WTC11 (cell line): ENCODE measurements around the gene PCP2. TPM values are rescaled to one million over a fixed set of nuclear protein-coding genes. Genes with fewer than 3 reads are reported as not detected.

Source experiments
- ATAC-seq: fragments of 200-7000 bp; cut with Tn5 transposase; 2 replicates; pipeline ENCODE4 v1.10.0; 2021; ENCODE audit warnings: mild to moderate bottlenecking, moderate library complexity
- CTCF ChIA-PET: fragments of 300-600 bp; sonication (Branson Sonifier 250); formaldehyde crosslinking; loops from one replicate; lab custom pipeline; 2021; ENCODE audit warnings: antibody characterized with exemption; lab: Charles Lee
- POLR2A ChIA-PET: fragments of 350-600 bp; sonication (Branson Sonifier 250); formaldehyde crosslinking; loops from one replicate; lab custom pipeline; 2021; ENCODE audit warnings: antibody characterized with exemption; lab: Charles Lee
- DNase-seq: peaks from one replicate; pipeline ENCODE4 v3.0.0; 2021; ENCODE audit warnings: low spot score
- H3K27ac Mint-ChIP-seq: 2 replicates; pipeline ENCODE4 v1.8.0; 2021; ENCODE audit warnings: mixed read lengths
- H3K27me3 Mint-ChIP-seq: 2 replicates; pipeline ENCODE4 v1.8.0; 2021; ENCODE audit warnings: low read depth, mild to moderate bottlenecking, moderate library complexity, mixed read lengths
- H3K36me3 Mint-ChIP-seq: 2 replicates; pipeline ENCODE4 v1.8.0; 2021; ENCODE audit warnings: mixed read lengths
- H3K4me1 Mint-ChIP-seq: 2 replicates; pipeline ENCODE4 v1.8.0; 2022; ENCODE audit warnings: mixed read lengths
- H3K4me3 Mint-ChIP-seq: 2 replicates; pipeline ENCODE4 v1.8.0; 2021; ENCODE audit warnings: mild to moderate bottlenecking, moderate library complexity, mixed read lengths
- H3K9me3 Mint-ChIP-seq: 2 replicates; pipeline ENCODE4 v1.8.0; 2021; ENCODE audit warnings: mixed read lengths
- CREB1 ChIP-seq: sonication (generic); formaldehyde crosslinking; IDR thresholded peaks from 2 replicates; pipeline ENCODE4 v1.8.0; 2023; ENCODE audit warnings: mild to moderate bottlenecking, missing genetic modification reagents
- EMX1 ChIP-seq: fragments of 250-450 bp; sonication (Bioruptor Pico); IDR thresholded peaks from 2 replicates; pipeline ENCODE4 v1.8.0; 2021; ENCODE audit warnings: mild to moderate bottlenecking
- KAT7 ChIP-seq: sonication (generic); formaldehyde crosslinking; IDR thresholded peaks from 2 replicates; pipeline ENCODE4 v1.8.1; 2023; ENCODE audit warnings: missing genetic modification reagents, mild to moderate bottlenecking, borderline replicate concordance
- OVOL2 ChIP-seq: fragments of 250-450 bp; sonication (Bioruptor Pico); IDR thresholded peaks from 2 replicates; pipeline ENCODE4 v1.9.0; 2021; ENCODE audit warnings: mild to moderate bottlenecking, borderline replicate concordance
- RELA ChIP-seq: sonication (generic); formaldehyde crosslinking; IDR thresholded peaks from 2 replicates; pipeline ENCODE4 v1.8.1; 2022; ENCODE audit warnings: missing genetic modification reagents, mild to moderate bottlenecking, borderline replicate concordance
- SMAD3 ChIP-seq: sonication (generic); formaldehyde crosslinking; IDR thresholded peaks from 2 replicates; pipeline ENCODE4 v1.8.0; 2022; ENCODE audit warnings: missing genetic modification reagents, mild to moderate bottlenecking, borderline replicate concordance
- SP1 ChIP-seq: sonication (generic); formaldehyde crosslinking; conservative IDR thresholded peaks from 2 replicates; pipeline ENCODE4 v1.8.1; 2022; ENCODE audit warnings: missing genetic modification reagents
- ZNF138 ChIP-seq: sonication (generic); formaldehyde crosslinking; conservative IDR thresholded peaks from 2 replicates; pipeline ENCODE4 v1.8.1; 2022; ENCODE audit warnings: mild to moderate bottlenecking, moderate library complexity, missing genetic modification reagents
- ZNF232 ChIP-seq: sonication (generic); formaldehyde crosslinking; IDR thresholded peaks from 2 replicates; pipeline ENCODE4 v1.8.0; 2022; ENCODE audit warnings: mild to moderate bottlenecking, missing genetic modification reagents
- ZNF512 ChIP-seq: sonication (generic); formaldehyde crosslinking; IDR thresholded peaks from 2 replicates; pipeline ENCODE4 v1.8.1; 2022; ENCODE audit warnings: missing genetic modification reagents, borderline replicate concordance
- total RNA-seq: library from RNA; stranded (reverse); gene quantifications from 3 replicates; pipeline ENCODE4 v1.2.3, GENCODE V29; 2021
- TF ChIP-seq, protein P1 (sequence below): sonication (generic); formaldehyde crosslinking; IDR thresholded peaks from 2 replicates; pipeline ENCODE4 v1.8.1; 2022; ENCODE audit warnings: mild to moderate bottlenecking, missing genetic modification reagents, moderate library complexity, borderline replicate concordance
- TF ChIP-seq, protein P2 (sequence below): fragments of 200-600 bp; IDR thresholded peaks from 2 replicates; pipeline ENCODE4 v1.8.0; 2022; ENCODE audit warnings: antibody characterized with exemption
- TF ChIP-seq, protein P3 (sequence below): sonication (generic); formaldehyde crosslinking; IDR thresholded peaks from 2 replicates; pipeline ENCODE4 v1.8.0; 2022; ENCODE audit warnings: mild to moderate bottlenecking, missing genetic modification reagents
- TF ChIP-seq, protein P4 (sequence below): sonication (generic); formaldehyde crosslinking; IDR thresholded peaks from 2 replicates; pipeline ENCODE4 v1.8.0; 2023; ENCODE audit warnings: mild to moderate bottlenecking, missing genetic modification reagents

PCP2 gene
- total RNA-seq, 1 experiment from 2014 or later: 0.48 TPM

GRCh38 chr19:7596211-7596937 lies 37.1 kb downstream of the PCP2 start (continued):
- TF ChIP-seq, protein P1, sequence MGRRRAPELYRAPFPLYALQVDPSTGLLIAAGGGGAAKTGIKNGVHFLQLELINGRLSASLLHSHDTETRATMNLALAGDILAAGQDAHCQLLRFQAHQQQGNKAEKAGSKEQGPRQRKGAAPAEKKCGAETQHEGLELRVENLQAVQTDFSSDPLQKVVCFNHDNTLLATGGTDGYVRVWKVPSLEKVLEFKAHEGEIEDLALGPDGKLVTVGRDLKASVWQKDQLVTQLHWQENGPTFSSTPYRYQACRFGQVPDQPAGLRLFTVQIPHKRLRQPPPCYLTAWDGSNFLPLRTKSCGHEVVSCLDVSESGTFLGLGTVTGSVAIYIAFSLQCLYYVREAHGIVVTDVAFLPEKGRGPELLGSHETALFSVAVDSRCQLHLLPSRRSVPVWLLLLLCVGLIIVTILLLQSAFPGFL (CRISPR knock-in tag): no peak
- TF ChIP-seq RELA (CRISPR knock-in tag) (no peak), EMX1 (no peak), CREB1 (CRISPR knock-in tag) (no peak), SMAD3 (CRISPR knock-in tag) (no peak)

GRCh38 chr19:7595466-7596133 lies 37.9 kb downstream of the PCP2 start, which contains the start of gene CAMSAP3:
CAMSAP3 (plus strand) TSS chr19:7595863; CDS start chr19:7596003, 140 bp downstream.
- TF ChIP-seq KAT7 (CRISPR knock-in tag) (no peak), ZNF138 (CRISPR knock-in tag) (no peak), ZNF512 (CRISPR knock-in tag) (no peak), SP1 (CRISPR knock-in tag) (peak; percentile 64), ZNF232 (CRISPR knock-in tag) (no peak), OVOL2 (no peak)
- TF ChIP-seq, protein P2, sequence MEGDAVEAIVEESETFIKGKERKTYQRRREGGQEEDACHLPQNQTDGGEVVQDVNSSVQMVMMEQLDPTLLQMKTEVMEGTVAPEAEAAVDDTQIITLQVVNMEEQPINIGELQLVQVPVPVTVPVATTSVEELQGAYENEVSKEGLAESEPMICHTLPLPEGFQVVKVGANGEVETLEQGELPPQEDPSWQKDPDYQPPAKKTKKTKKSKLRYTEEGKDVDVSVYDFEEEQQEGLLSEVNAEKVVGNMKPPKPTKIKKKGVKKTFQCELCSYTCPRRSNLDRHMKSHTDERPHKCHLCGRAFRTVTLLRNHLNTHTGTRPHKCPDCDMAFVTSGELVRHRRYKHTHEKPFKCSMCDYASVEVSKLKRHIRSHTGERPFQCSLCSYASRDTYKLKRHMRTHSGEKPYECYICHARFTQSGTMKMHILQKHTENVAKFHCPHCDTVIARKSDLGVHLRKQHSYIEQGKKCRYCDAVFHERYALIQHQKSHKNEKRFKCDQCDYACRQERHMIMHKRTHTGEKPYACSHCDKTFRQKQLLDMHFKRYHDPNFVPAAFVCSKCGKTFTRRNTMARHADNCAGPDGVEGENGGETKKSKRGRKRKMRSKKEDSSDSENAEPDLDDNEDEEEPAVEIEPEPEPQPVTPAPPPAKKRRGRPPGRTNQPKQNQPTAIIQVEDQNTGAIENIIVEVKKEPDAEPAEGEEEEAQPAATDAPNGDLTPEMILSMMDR: no peak
- TF ChIP-seq, protein P3, sequence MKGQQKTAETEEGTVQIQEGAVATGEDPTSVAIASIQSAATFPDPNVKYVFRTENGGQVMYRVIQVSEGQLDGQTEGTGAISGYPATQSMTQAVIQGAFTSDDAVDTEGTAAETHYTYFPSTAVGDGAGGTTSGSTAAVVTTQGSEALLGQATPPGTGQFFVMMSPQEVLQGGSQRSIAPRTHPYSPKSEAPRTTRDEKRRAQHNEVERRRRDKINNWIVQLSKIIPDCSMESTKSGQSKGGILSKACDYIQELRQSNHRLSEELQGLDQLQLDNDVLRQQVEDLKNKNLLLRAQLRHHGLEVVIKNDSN (CRISPR knock-in tag): no peak
- TF ChIP-seq, protein P4, sequence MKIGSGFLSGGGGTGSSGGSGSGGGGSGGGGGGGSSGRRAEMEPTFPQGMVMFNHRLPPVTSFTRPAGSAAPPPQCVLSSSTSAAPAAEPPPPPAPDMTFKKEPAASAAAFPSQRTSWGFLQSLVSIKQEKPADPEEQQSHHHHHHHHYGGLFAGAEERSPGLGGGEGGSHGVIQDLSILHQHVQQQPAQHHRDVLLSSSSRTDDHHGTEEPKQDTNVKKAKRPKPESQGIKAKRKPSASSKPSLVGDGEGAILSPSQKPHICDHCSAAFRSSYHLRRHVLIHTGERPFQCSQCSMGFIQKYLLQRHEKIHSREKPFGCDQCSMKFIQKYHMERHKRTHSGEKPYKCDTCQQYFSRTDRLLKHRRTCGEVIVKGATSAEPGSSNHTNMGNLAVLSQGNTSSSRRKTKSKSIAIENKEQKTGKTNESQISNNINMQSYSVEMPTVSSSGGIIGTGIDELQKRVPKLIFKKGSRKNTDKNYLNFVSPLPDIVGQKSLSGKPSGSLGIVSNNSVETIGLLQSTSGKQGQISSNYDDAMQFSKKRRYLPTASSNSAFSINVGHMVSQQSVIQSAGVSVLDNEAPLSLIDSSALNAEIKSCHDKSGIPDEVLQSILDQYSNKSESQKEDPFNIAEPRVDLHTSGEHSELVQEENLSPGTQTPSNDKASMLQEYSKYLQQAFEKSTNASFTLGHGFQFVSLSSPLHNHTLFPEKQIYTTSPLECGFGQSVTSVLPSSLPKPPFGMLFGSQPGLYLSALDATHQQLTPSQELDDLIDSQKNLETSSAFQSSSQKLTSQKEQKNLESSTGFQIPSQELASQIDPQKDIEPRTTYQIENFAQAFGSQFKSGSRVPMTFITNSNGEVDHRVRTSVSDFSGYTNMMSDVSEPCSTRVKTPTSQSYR (CRISPR knock-in tag): no peak
- ATAC-seq: peak; percentile 96
- Mint-ChIP-seq H3K4me1 (peaks cover 17% of the 10 kb centered on the region), H3K27me3 (peaks cover 17% of the 10 kb centered on the region), H3K4me3 (peak within 1 kb of the TSS; percentile 79), H3K27ac (no peak within 1 kb of the TSS), H3K36me3 (peaks cover 3% of the 10 kb centered on the region; the same call in 1 of the 2 replicates), H3K9me3 (no peaks in the 10 kb centered on the region)
- CTCF ChIA-PET: interaction anchor here (0.5 to 4.9 kb wide), 13 partner anchors 9 to 257 kb away, joined by 3 to 85 read pairs (median 5); partner anchors contain the start of genes STXBP2 and TRAPPC5
- DNase-seq: peak; percentile 90
- POLR2A ChIA-PET: interaction anchor here (1.4 kb wide), 1 partner anchor 10 kb away, joined by 3 read pairs; no protein-coding TSS in a partner anchor
